Measurements from ENCODE around the gene DPEP1. TPM values are rescaled to one million over a fixed set of nuclear protein-coding genes. Genes with fewer than 3 reads are reported as not detected.

The DPEP1 gene
- polyA plus RNA-seq, 3 donors, result not detected

- DNase-seq, result peak; percentile 83 to 90 (median 85)
- TF ChIP-seq CTCF (IDR thresholded peaks at IDR 0.05), result no peak
- Histone ChIP-seq H2AFZ (ENCODE audit: insufficient read depth, low read depth, low read length, poor library complexity, severe bottlenecking) (peak within 1 kb of the TSS; percentile 97), H4K20me1 (ENCODE audit: insufficient read depth, low read length) (peaks cover 34% of the 10 kb centered on the region), H3K9me3 (replicated peaks in 1 of 2; ENCODE audit: control insufficient read depth in 1 of 2, insufficient read depth in 1 of 2, low read length in 2 of 2) (no peaks in the 10 kb centered on the region), H3K9ac (ENCODE audit: insufficient read depth, low read length, poor library complexity, severe bottlenecking) (peak within 1 kb of the TSS; percentile 97), H3K4me2 (replicated peaks; ENCODE audit: extremely low read depth, low read length, poor library complexity, severe bottlenecking) (peak within 1 kb of the TSS; percentile 99), H3K4me1 (ENCODE audit: control insufficient read depth in 1 of 2, insufficient read depth in 2 of 2, low read length in 2 of 2) (peaks cover 16 to 21% of the 10 kb centered on the region in 2 donors), H3K27ac (ENCODE audit: low read depth in 1 of 2, low read length in 2 of 2) (peak within 1 kb of the TSS; percentile 9 to 89), H3K27me3 (ENCODE audit: control insufficient read depth in 2 of 2, insufficient read depth in 2 of 2, low read length in 2 of 2) (no peaks in the 10 kb centered on the region), H3K36me3 (replicated peaks in 1 of 2; ENCODE audit: control insufficient read depth in 1 of 2, insufficient read depth in 2 of 2, low read length in 2 of 2) (peaks cover 10 to 45% of the 10 kb centered on the region in 2 donors), H3K79me2 (ENCODE audit: insufficient read depth, low read length) (peaks cover 59% of the 10 kb centered on the region), H3K4me3 (replicated peaks in 1 of 3; ENCODE audit: low read depth in 2 of 3, low read length in 3 of 3) (peak within 1 kb of the TSS; percentile 89 to 98 (median 96))
- Mint-ChIP-seq H3K9me3 (no peaks in the 10 kb centered on the region), H3K27ac (peak within 1 kb of the TSS; percentile 79 to 92 (median 84)), H3K36me3 (peaks cover 25 to 49% of the 10 kb centered on the region in 2 donors), H3K4me1 (peaks cover 29% of the 10 kb centered on the region), H3K4me3 (peak within 1 kb of the TSS; percentile 86 to 93), H3K27me3 (ENCODE audit: low read depth in 3 of 3) (peaks cover 0 to 1% (median 0%) of the 10 kb centered on the region in 3 donors)
- intact Hi-C loops (cut with micrococcal nuclease), result no loop called here
- WGBS (ENCODE audit: insufficient coverage), result under 1% methylated on average over 98 of the region's 99 CpGs
Measured at GRCh38 chr16:89657442-89658220, 44.2 kb downstream of the DPEP1 start, which contains the start of the genes CHMP1A and SPATA33. CHMP1A (minus strand) TSS chr16:89657708; CDS start chr16:89657588, 120 bp downstream. SPATA33 (plus strand) TSS chr16:89657836; CDS start chr16:89657912, 76 bp downstream.

GRCh38 chr16:89658221-89658879 lies 44.9 kb downstream of the DPEP1 start:
- Mint-ChIP-seq H3K4me3 (peak overlapping the region; percentile 86 to 93), H3K36me3 (peaks cover 25 to 50% of the 10 kb centered on the region in 2 donors), H3K27ac (peak overlapping the region in 4 of 7 donors; percentile 15 to 83 (median 48)), H3K4me1 (peaks cover 29% of the 10 kb centered on the region), H3K9me3 (no peaks in the 10 kb centered on the region), H3K27me3 (ENCODE audit: low read depth in 3 of 3) (peaks cover 0 to 1% (median 0%) of the 10 kb centered on the region in 3 donors)
- H3K4me2 ChIP-seq (replicated peaks; ENCODE audit: extremely low read depth, low read length, poor library complexity, severe bottlenecking), result peak overlapping the region; percentile 99
- no peak for DNase-seq
- peak overlapping the region; percentile 97 for H2AFZ ChIP-seq (ENCODE audit: insufficient read depth, low read depth, low read length, poor library complexity, severe bottlenecking)
- peaks cover 8 to 42% of the 10 kb centered on the region in 2 donors for H3K36me3 ChIP-seq (replicated peaks in 1 of 2; ENCODE audit: control insufficient read depth in 1 of 2, insufficient read depth in 2 of 2, low read length in 2 of 2)
- H3K4me1 ChIP-seq (ENCODE audit: control insufficient read depth in 1 of 2, insufficient read depth in 2 of 2, low read length in 2 of 2), result peaks cover 16 to 21% of the 10 kb centered on the region in 2 donors
- H3K9me3 ChIP-seq (replicated peaks in 1 of 2; ENCODE audit: control insufficient read depth in 1 of 2, insufficient read depth in 1 of 2, low read length in 2 of 2), result no peaks in the 10 kb centered on the region
- peaks cover 31% of the 10 kb centered on the region for H4K20me1 ChIP-seq (ENCODE audit: insufficient read depth, low read length)
- H3K9ac ChIP-seq (ENCODE audit: insufficient read depth, low read length, poor library complexity, severe bottlenecking), result peak overlapping the region; percentile 97
- peak overlapping the region in 1 of 2 donors; percentile 89 for H3K27ac ChIP-seq (ENCODE audit: low read depth in 1 of 2, low read length in 2 of 2)
- peak overlapping the region; percentile 89 to 98 (median 96) for H3K4me3 ChIP-seq (replicated peaks in 1 of 3; ENCODE audit: low read depth in 2 of 3, low read length in 3 of 3)
- H3K27me3 ChIP-seq (ENCODE audit: control insufficient read depth in 2 of 2, insufficient read depth in 2 of 2, low read length in 2 of 2), result no peaks in the 10 kb centered on the region
- WGBS (ENCODE audit: insufficient coverage), result 22% methylated on average over 23 of the region's 27 CpGs
- peaks cover 57% of the 10 kb centered on the region for H3K79me2 ChIP-seq (ENCODE audit: insufficient read depth, low read length)
- intact Hi-C loops (cut with micrococcal nuclease), result no loop called here
- no peak for TF ChIP-seq CTCF (IDR thresholded peaks at IDR 0.05)

Data from CD14-positive monocyte (primary cell).